CD4-positive, alpha-beta T cell (primary cell): Measurements from ENCODE around the gene NUDT4B. TPM values are rescaled to one million over a fixed set of nuclear protein-coding genes. Genes with fewer than 3 reads are reported as not detected.
"Not testable (repeated sequence)": the region's sequence is repeated elsewhere in the genome, so short reads cannot be mapped to it uniquely, and the experiment has no call there.

Source experiments
- ATAC-seq: fragments of 200-7000 bp; cut with Tn5 transposase; one replicate; pipeline ENCODE4 v1.10.0; 2022; ENCODE audit warnings: mild to moderate bottlenecking; ENCODE audit not compliant: poor library complexity
- CTCF ChIA-PET: fragments of 350-600 bp; sonication (Branson Sonifier 250); formaldehyde crosslinking; loops from one replicate; lab custom pipeline; 2021; ENCODE audit warnings: antibody characterized with exemption, inconsistent platforms; lab: Charles Lee
- POLR2A ChIA-PET: fragments of 350-600 bp; sonication (Branson Sonifier 250); formaldehyde crosslinking; loops from one replicate; lab custom pipeline; 2021; ENCODE audit warnings: antibody characterized with exemption, inconsistent platforms; lab: Charles Lee
- DNase-seq, 14 experiments: peaks; one replicate each; pipeline ENCODE4 v3.0.0-alpha.2; 2013 to 2020; ENCODE audit warnings: mixed read lengths in 2 of 14
- H3K27ac ChIP-seq, 2 donors: one replicate each; pipeline versions ENCODE4 v1.5.1 to v1.7.0; 2013; ENCODE audit warnings: low read length in 2 of 2, low read depth in 1 of 2, mild to moderate bottlenecking in 1 of 2
- H3K27me3 ChIP-seq, 2 experiments: 1 replicate in 1 of 2; 2 replicates in 1 of 2; pipeline versions ENCODE4 v1.6.1 to v1.7.0; 2013; ENCODE audit warnings: low read length in 2 of 2, control low read depth in 1 of 2, mild to moderate bottlenecking in 1 of 2, moderate library complexity in 1 of 2; ENCODE audit not compliant: insufficient read depth in 2 of 2, control insufficient read depth in 1 of 2
- H3K36me3 ChIP-seq: one replicate; pipeline ENCODE4 v1.6.1; 2013; ENCODE audit warnings: low read length, control low read depth; ENCODE audit not compliant: insufficient read depth
- H3K4me1 ChIP-seq: one replicate; pipeline ENCODE4 v1.6.1; 2013; ENCODE audit warnings: low read length, control low read depth; ENCODE audit not compliant: insufficient read depth
- H3K4me3 ChIP-seq: one replicate; pipeline ENCODE4 v1.5.1; 2013; ENCODE audit warnings: mild to moderate bottlenecking, low read length, moderate library complexity
- H3K9me3 ChIP-seq, 2 experiments: 1 replicate in 1 of 2; 2 replicates in 1 of 2; pipeline versions ENCODE4 v1.6.1 to v1.7.0; 2013; ENCODE audit warnings: low read length in 2 of 2, mild to moderate bottlenecking in 2 of 2, control low read depth in 1 of 2, moderate library complexity in 1 of 2; ENCODE audit not compliant: control insufficient read depth in 1 of 2, insufficient read depth in 1 of 2
- H3K27ac Mint-ChIP-seq: one replicate; pipeline ENCODE4 v1.8.0; 2020; ENCODE audit warnings: mixed read lengths
- H3K27me3 Mint-ChIP-seq: one replicate; pipeline ENCODE4 v1.8.0; 2021; ENCODE audit warnings: mixed read lengths
- H3K36me3 Mint-ChIP-seq: one replicate; pipeline ENCODE4 v1.8.0; 2021; ENCODE audit warnings: low read depth, mixed read lengths
- H3K4me1 Mint-ChIP-seq: one replicate; pipeline ENCODE4 v1.8.0; 2021; ENCODE audit warnings: low read depth, mixed read lengths
- H3K4me3 Mint-ChIP-seq: one replicate; pipeline ENCODE4 v1.8.0; 2020; ENCODE audit warnings: mild to moderate bottlenecking, mixed read lengths
- H3K9me3 Mint-ChIP-seq: one replicate; pipeline ENCODE4 v1.8.0; 2020; ENCODE audit warnings: mixed read lengths
- intact Hi-C, 2 experiments: fragments of 100-400 bp; cut with DNase I in 1 of 2; cut with micrococcal nuclease in 1 of 2; formaldehyde crosslinking; loops; one replicate each; pipeline versions ENCODE4 v1.15.1 to v1.9.0; 2023 to 2025; cut with DNase I, micrococcal nuclease
- total RNA-seq, 174 experiments: library from RNA in 2 of 174; stranded (reverse) in 2 of 174; gene quantifications; one replicate each; pipeline ENCODE4 v1.2.3 and lab custom pipeline; 2021 to 2026

The NUDT4B gene
- total RNA-seq, 2 experiments from 2014 or later, result 0.42 TPM; not detected in 1

DNA sequence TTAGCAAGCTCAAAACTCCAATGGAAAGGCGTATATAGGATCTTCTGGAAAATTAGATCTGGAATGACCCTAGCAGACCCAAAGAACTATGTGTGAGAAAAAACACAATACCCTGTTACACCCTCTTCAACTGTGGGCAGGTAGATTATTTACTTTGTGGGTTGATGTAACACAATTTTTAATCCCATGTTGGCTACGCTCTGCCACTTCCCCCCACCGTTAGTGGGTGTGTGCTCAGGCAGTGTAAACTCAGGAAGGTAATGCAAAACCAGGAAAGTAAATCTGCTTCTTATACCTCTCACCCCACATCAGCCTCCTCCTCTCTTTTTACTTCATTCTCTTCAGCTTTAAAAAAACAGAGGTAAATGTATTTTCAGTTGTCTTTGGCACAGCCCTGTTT lies 23.7 kb upstream of the NUDT4B start:
- DNase-seq, ATAC-seq, H3K36me3 ChIP-seq, H3K4me3 Mint-ChIP-seq, intact Hi-C loops, CTCF ChIA-PET, H3K9me3 ChIP-seq, H3K27me3 Mint-ChIP-seq, H3K4me3 ChIP-seq, H3K27me3 ChIP-seq, H3K27ac ChIP-seq, H3K4me1 Mint-ChIP-seq, H3K36me3 Mint-ChIP-seq, H3K9me3 Mint-ChIP-seq, H3K27ac Mint-ChIP-seq, POLR2A ChIA-PET, H3K4me1 ChIP-seq: not testable (repeated sequence)

DNA sequence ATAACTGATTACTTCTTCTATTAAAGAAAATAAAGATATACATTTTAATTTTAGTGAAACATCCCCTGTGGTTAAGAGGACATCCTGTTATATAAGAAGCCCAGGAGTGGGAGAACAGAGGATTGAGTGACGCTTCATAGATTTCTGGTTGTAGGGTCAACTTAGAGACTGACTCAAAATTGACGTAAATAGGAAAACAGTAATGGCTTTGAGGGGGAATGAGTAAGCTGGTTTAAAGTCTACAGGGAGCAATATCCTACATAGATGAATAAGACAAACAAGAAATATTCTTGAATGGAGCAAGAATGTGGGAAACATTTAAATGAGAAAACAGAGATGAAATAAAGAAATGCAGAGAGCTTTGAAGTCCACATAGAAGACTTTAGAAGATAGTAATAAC lies 20.7 kb upstream of the NUDT4B start:
- POLR2A ChIA-PET, intact Hi-C loops, DNase-seq, H3K9me3 ChIP-seq, H3K27me3 ChIP-seq, H3K27ac ChIP-seq, H3K27me3 Mint-ChIP-seq, H3K4me3 Mint-ChIP-seq, ATAC-seq, H3K4me1 ChIP-seq, H3K4me3 ChIP-seq, H3K4me1 Mint-ChIP-seq, H3K27ac Mint-ChIP-seq, H3K9me3 Mint-ChIP-seq, CTCF ChIA-PET, H3K36me3 Mint-ChIP-seq, H3K36me3 ChIP-seq: not testable (repeated sequence)

DNA sequence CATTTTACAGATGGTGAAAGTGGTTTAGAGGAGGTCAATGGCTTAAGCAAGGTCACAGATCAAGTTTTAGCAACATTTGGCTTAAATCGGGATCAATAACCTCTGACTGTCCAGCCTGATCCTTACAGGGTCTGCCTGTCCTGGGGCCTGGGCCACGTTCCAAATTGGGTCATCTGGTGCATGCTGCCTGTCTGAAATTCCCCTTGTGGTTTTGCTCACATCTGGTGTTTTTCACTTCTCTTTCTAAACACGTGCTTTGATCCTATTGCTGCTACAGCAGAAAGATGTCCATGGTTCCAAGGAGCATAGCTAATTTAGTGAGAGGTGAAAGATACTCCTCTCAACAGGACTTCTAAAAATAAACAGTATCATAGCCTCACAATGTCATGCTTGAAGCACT lies 19.4 kb upstream of the NUDT4B start:
- H3K36me3 ChIP-seq, DNase-seq, H3K9me3 Mint-ChIP-seq, H3K9me3 ChIP-seq, H3K4me3 ChIP-seq, H3K27me3 ChIP-seq, intact Hi-C loops, POLR2A ChIA-PET, H3K4me1 Mint-ChIP-seq, H3K4me3 Mint-ChIP-seq, H3K4me1 ChIP-seq, ATAC-seq, H3K27ac Mint-ChIP-seq, H3K27ac ChIP-seq, CTCF ChIA-PET, H3K36me3 Mint-ChIP-seq, H3K27me3 Mint-ChIP-seq: not testable (repeated sequence)

DNA sequence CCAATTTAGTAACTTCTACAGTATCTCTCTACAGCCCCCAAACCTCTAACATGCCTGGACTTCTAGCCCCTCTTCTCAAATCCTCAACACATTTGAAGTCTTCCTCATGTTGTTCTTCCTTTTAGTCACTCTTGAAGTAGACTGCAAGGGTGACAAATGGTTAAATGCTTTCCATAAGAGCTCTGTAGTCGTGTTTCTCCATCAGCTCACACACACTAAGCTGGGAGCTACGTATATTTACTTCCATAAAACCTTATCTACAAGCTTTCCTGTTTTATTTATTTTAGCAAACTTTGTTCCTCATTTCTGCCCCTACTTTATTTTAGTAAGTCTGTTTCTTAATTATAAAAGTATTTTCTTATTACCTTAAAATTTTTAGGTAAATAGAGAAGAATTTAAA lies 19.0 kb upstream of the NUDT4B start:
- H3K9me3 Mint-ChIP-seq, ATAC-seq, H3K27me3 ChIP-seq, H3K4me3 ChIP-seq, H3K27ac ChIP-seq, H3K36me3 ChIP-seq, H3K4me1 Mint-ChIP-seq, H3K4me3 Mint-ChIP-seq, H3K4me1 ChIP-seq, POLR2A ChIA-PET, H3K27ac Mint-ChIP-seq, H3K36me3 Mint-ChIP-seq, intact Hi-C loops, DNase-seq, H3K27me3 Mint-ChIP-seq, H3K9me3 ChIP-seq, CTCF ChIA-PET: not testable (repeated sequence)

DNA sequence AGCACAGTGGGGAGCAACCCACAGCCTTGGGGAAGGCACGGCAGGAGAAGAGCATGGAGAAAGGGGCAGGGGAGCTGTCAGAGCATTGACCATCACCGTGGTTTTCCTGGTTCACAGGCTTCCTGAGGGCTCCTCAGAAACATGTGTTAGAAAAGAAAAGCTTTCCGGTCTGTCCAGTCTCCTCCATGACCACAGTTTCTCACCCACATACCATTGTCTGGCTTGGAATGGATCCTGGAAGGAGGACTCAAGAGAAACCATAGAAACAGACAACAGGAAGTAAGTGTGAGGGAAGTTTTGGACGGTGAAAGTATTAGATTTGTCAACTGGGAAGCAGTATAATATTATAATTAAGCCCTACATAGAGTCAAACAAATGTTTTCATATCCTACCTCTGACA lies 16.3 kb upstream of the NUDT4B start:
- H3K9me3 Mint-ChIP-seq, H3K27me3 ChIP-seq, H3K36me3 ChIP-seq, DNase-seq, H3K27me3 Mint-ChIP-seq, H3K27ac Mint-ChIP-seq, H3K9me3 ChIP-seq, ATAC-seq, H3K4me1 ChIP-seq, CTCF ChIA-PET, H3K4me1 Mint-ChIP-seq, H3K4me3 Mint-ChIP-seq, H3K27ac ChIP-seq, H3K4me3 ChIP-seq, H3K36me3 Mint-ChIP-seq, POLR2A ChIA-PET, intact Hi-C loops: not testable (repeated sequence)

DNA sequence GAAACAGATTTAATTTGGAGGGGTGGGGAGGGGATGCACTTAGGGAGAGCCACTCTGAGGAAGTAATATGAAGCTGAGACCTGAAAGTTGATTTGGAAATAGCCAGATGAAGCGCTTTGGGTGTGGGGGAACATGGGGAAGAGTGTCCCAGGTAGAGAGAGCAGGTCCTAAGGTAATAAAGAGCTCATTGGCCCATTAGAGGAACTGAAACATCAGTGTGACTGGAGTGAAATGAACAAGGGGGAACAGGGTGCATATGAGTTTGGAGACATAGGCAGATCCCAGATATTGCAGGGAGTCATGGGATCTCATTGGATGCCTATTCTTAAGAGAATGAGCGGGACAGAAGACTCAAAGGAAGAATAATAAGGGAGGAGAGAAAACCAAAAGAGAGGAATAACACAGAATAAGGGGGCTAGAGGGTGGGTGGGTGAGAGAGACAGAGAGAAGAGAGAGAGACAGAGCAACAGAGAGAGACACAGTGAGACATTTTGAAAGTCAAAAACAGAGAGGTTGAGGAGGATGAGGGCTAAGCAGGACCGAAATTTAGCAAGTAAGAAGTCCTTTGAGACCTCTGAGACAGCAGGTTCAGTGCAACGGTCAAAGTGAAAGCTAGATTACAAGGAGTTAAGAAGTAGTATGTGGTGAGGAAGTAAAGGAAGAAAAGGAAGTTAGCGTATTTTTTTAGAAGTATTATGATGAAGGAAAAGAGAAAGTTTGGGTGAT lies 14.8 kb upstream of the NUDT4B start:
- H3K9me3 ChIP-seq, POLR2A ChIA-PET, H3K4me1 Mint-ChIP-seq, H3K9me3 Mint-ChIP-seq, H3K36me3 ChIP-seq, DNase-seq, H3K27me3 Mint-ChIP-seq, CTCF ChIA-PET, H3K36me3 Mint-ChIP-seq, H3K27ac Mint-ChIP-seq, H3K4me1 ChIP-seq, H3K4me3 ChIP-seq, intact Hi-C loops, H3K4me3 Mint-ChIP-seq, H3K27ac ChIP-seq, H3K27me3 ChIP-seq: not testable (repeated sequence)
- peak; percentile 46 for ATAC-seq

DNA sequence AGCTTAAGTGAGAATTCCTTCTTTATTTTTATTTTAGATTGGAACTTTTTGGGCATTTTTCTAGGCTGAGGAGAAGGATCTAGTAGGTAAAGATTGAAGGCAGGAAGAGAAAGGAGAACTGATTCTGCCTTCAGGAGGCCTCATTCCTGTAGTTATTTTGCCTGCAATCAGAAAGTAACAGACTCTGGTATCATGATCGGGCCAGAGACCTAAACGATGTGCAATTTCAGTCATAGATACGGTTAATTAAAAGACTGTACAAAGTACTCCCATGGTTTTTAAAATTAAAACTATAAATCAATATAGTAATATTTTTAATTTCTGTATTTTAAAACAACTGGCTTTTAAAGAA lies 14.3 kb upstream of the NUDT4B start:
- H3K4me1 ChIP-seq, H3K4me1 Mint-ChIP-seq, H3K27ac Mint-ChIP-seq, ATAC-seq, H3K27me3 ChIP-seq, H3K36me3 Mint-ChIP-seq, H3K4me3 Mint-ChIP-seq, DNase-seq, H3K36me3 ChIP-seq, H3K27ac ChIP-seq, H3K27me3 Mint-ChIP-seq, H3K9me3 ChIP-seq, POLR2A ChIA-PET, CTCF ChIA-PET, intact Hi-C loops, H3K4me3 ChIP-seq, H3K9me3 Mint-ChIP-seq: not testable (repeated sequence)
